ENCODE measurements around the gene EIF3D. TPM values are rescaled to one million over a fixed set of nuclear protein-coding genes. Genes with fewer than 3 reads are reported as not detected.

Gene EIF3D
- total and polyA plus RNA-seq, 9 of the 15 experiments (the other 6 are each of a cell fraction or from before 2014, with no cell fraction given): 191 to 422 (median 279) TPM

DNA sequence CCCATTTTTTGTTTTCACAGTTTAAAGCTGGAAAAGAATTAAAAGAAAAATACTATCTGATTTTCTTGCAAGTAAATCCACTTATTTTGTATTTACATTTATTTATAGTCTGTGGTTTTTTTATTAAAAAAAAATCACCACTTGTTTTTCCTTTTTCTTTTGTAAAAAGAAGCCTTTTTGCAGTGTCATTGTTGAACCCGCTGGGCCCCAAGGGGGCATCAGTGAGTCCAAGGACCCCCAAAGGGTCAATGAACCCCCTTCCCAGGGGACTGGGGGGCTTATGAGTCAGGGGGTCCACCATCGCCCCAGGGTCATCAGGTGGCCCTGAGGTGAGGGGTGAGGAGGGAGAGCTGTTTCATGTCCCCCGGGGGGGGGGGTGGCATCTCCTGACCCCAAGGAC is 34.0 kb upstream of the EIF3D start:
- ATAC-seq (no peak), DNase-seq (ENCODE audit: extremely low read depth in 1 of 4, low spot score in 3 of 4) (no peak), FAIRE-seq (no peak)
- Histone ChIP-seq H3K9me3 (replicated peaks; ENCODE audit: control insufficient read depth, insufficient read depth, low read depth, low read length) (no peaks in the 10 kb centered on the region), H3K36me3 (ENCODE audit: control insufficient read depth, insufficient read depth, low read length) (no peaks in the 10 kb centered on the region), H3K4me1 (replicated peaks in 1 of 2; ENCODE audit: control insufficient read depth in 2 of 2, insufficient read depth in 2 of 2, low read length in 2 of 2) (peaks cover 0 to 12% of the 10 kb centered on the region in 2 experiments; a peak in 4 of 5 replicates), H3K4me2 (ENCODE audit: insufficient read depth, low read length) (no peak overlapping the region), H3K79me2 (ENCODE audit: control insufficient read depth, insufficient read depth, low read length) (no peaks in the 10 kb centered on the region), H3K27ac (ENCODE audit: extremely low read depth, low read depth, low read length) (no peak overlapping the region), H3K9ac (ENCODE audit: insufficient read depth in 1 of 2, low read depth in 2 of 2, low read length in 2 of 2) (no peak overlapping the region), H2AFZ (ENCODE audit: low read depth, low read length) (no peak overlapping the region), H3K27me3 (ENCODE audit: control insufficient read depth in 2 of 2, insufficient read depth in 2 of 2, low read length in 2 of 2) (peaks cover 12 to 25% of the 10 kb centered on the region in 2 experiments; a peak in 3 of 5 replicates), H4K20me1 (replicated peaks; ENCODE audit: control insufficient read depth, insufficient read depth, low read length) (no peaks in the 10 kb centered on the region), H3K9me1 (ENCODE audit: control insufficient read depth, insufficient read depth, low read length) (no peaks in the 10 kb centered on the region), H3K4me3 (no peak overlapping the region)
- WGBS (ENCODE audit: insufficient coverage, low coverage, missing lambda C conversion rate): 0% methylated on average over 1 of the region's 3 CpGs
- POLR2A ChIA-PET: no interaction called here
- intact Hi-C loops (cut with micrococcal nuclease) (no loop called here), in situ Hi-C loops (cut with MboI) (no loop called here)
- CTCF ChIA-PET (ENCODE audit: low intra/inter-chr PET ratio): no interaction called here
- no peak for TF ChIP-seq SP2 (IDR thresholded peaks at IDR 0.05; ENCODE audit: extremely low read depth, low read depth, low read length, poor library complexity, severe bottlenecking)
- TF ChIP-seq, protein P1, sequence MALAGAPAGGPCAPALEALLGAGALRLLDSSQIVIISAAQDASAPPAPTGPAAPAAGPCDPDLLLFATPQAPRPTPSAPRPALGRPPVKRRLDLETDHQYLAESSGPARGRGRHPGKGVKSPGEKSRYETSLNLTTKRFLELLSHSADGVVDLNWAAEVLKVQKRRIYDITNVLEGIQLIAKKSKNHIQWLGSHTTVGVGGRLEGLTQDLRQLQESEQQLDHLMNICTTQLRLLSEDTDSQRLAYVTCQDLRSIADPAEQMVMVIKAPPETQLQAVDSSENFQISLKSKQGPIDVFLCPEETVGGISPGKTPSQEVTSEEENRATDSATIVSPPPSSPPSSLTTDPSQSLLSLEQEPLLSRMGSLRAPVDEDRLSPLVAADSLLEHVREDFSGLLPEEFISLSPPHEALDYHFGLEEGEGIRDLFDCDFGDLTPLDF (CRISPR knock-in tag; IDR thresholded peaks at IDR 0.05): no peak
- TF ChIP-seq HNRNPK (IDR thresholded peaks at IDR 0.05; ENCODE audit: low read depth, low read length, poor library complexity, severe bottlenecking): no peak
- TF ChIP-seq ZBTB7A (IDR thresholded peaks at IDR 0.05; ENCODE audit: borderline replicate concordance, control insufficient read depth, low read depth, low read length): peak; percentile 47; the same call in 1 of the 2 replicates
- TF ChIP-seq NONO (IDR thresholded peaks at IDR 0.05; ENCODE audit: low read depth in 2 of 2, low read length in 1 of 2): no peak
- TF ChIP-seq CHD2 (IDR thresholded peaks at IDR 0.05; ENCODE audit: low read depth, low read length): no peak
- peak; percentile 46; the same call in 1 of the 2 replicates for TF ChIP-seq MAFG (tag; conservative IDR thresholded peaks at IDR 0.05)
- TF ChIP-seq MTF1 (CRISPR knock-in tag; IDR thresholded peaks at IDR 0.05; ENCODE audit: borderline replicate concordance): no peak
- TF ChIP-seq ZNF232 (CRISPR knock-in tag; IDR thresholded peaks at IDR 0.05): no peak
- TF ChIP-seq, protein P2, sequence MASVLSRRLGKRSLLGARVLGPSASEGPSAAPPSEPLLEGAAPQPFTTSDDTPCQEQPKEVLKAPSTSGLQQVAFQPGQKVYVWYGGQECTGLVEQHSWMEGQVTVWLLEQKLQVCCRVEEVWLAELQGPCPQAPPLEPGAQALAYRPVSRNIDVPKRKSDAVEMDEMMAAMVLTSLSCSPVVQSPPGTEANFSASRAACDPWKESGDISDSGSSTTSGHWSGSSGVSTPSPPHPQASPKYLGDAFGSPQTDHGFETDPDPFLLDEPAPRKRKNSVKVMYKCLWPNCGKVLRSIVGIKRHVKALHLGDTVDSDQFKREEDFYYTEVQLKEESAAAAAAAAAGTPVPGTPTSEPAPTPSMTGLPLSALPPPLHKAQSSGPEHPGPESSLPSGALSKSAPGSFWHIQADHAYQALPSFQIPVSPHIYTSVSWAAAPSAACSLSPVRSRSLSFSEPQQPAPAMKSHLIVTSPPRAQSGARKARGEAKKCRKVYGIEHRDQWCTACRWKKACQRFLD (CRISPR knock-in tag; IDR thresholded peaks at IDR 0.05): no peak
- TF ChIP-seq NFE2 (IDR thresholded peaks at IDR 0.05; ENCODE audit: low read depth): peak; percentile 62
- TF ChIP-seq NFXL1 (CRISPR knock-in tag; IDR thresholded peaks at IDR 0.05): no peak
- no peak for TF ChIP-seq ZNF699 (CRISPR knock-in tag; IDR thresholded peaks at IDR 0.05; ENCODE audit: insufficient replicate concordance)
- TF ChIP-seq ZZZ3 (IDR thresholded peaks at IDR 0.05): no peak
- TF ChIP-seq, protein P3, sequence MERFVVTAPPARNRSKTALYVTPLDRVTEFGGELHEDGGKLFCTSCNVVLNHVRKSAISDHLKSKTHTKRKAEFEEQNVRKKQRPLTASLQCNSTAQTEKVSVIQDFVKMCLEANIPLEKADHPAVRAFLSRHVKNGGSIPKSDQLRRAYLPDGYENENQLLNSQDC (CRISPR knock-in tag; IDR thresholded peaks at IDR 0.05): no peak
- TF ChIP-seq, protein P4, sequence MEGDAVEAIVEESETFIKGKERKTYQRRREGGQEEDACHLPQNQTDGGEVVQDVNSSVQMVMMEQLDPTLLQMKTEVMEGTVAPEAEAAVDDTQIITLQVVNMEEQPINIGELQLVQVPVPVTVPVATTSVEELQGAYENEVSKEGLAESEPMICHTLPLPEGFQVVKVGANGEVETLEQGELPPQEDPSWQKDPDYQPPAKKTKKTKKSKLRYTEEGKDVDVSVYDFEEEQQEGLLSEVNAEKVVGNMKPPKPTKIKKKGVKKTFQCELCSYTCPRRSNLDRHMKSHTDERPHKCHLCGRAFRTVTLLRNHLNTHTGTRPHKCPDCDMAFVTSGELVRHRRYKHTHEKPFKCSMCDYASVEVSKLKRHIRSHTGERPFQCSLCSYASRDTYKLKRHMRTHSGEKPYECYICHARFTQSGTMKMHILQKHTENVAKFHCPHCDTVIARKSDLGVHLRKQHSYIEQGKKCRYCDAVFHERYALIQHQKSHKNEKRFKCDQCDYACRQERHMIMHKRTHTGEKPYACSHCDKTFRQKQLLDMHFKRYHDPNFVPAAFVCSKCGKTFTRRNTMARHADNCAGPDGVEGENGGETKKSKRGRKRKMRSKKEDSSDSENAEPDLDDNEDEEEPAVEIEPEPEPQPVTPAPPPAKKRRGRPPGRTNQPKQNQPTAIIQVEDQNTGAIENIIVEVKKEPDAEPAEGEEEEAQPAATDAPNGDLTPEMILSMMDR (IDR thresholded peaks at IDR 0.05 in 2 of 3, conservative IDR thresholded peaks at IDR 0.05 in 1 of 3; ENCODE audit: insufficient read depth in 2 of 3, low read depth in 1 of 3, low read length in 3 of 3): peak; percentile 6 to 25 (median 7); a peak in 1 of 6 replicates
- no TSS peak for BruUV-seq (replicated peaks)

Data from K562 (cell line).